ENCODE measurements around the gene KCNIP4. TPM values are rescaled to one million over a fixed set of nuclear protein-coding genes. Genes with fewer than 3 reads are reported as not detected.

The KCNIP4 gene
- total RNA-seq, 1 donor from 2014 or later: 6.2 TPM

DNA sequence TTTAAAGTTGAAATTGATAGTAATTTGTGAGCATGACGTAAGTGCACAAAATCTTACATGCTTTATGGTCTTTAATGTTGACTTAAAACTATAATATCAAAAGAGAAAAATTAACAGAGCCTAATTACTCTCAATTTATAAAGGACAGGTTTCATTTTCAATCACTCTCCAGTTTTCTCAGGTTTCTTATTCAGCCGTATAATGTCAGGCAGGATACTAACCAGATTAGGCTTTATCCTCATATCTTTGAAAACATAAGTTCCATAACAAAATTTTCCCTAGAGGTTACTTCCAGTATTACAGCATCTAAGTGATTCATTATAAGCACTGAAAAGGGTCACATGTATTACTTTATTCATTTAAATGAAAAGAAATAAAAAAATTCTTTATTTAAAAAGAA, 756.2 kb downstream of the KCNIP4 start:
- no peaks in the 10 kb centered on the region for H3K9me3 Mint-ChIP-seq
- H3K27me3 Mint-ChIP-seq: no peaks in the 10 kb centered on the region
- TF ChIP-seq, protein P1, sequence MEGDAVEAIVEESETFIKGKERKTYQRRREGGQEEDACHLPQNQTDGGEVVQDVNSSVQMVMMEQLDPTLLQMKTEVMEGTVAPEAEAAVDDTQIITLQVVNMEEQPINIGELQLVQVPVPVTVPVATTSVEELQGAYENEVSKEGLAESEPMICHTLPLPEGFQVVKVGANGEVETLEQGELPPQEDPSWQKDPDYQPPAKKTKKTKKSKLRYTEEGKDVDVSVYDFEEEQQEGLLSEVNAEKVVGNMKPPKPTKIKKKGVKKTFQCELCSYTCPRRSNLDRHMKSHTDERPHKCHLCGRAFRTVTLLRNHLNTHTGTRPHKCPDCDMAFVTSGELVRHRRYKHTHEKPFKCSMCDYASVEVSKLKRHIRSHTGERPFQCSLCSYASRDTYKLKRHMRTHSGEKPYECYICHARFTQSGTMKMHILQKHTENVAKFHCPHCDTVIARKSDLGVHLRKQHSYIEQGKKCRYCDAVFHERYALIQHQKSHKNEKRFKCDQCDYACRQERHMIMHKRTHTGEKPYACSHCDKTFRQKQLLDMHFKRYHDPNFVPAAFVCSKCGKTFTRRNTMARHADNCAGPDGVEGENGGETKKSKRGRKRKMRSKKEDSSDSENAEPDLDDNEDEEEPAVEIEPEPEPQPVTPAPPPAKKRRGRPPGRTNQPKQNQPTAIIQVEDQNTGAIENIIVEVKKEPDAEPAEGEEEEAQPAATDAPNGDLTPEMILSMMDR (conservative IDR thresholded peaks at IDR 0.05): peak; percentile 59
- no peak overlapping the region for H3K4me3 Mint-ChIP-seq
- H3K4me1 Mint-ChIP-seq (ENCODE audit: unreplicated experiment): no peaks in the 10 kb centered on the region
- no peak overlapping the region for H3K27ac Mint-ChIP-seq
- H3K36me3 Mint-ChIP-seq: no peaks in the 10 kb centered on the region
- no peak for DNase-seq (ENCODE audit: extremely low spot score, unreplicated experiment)

DNA sequence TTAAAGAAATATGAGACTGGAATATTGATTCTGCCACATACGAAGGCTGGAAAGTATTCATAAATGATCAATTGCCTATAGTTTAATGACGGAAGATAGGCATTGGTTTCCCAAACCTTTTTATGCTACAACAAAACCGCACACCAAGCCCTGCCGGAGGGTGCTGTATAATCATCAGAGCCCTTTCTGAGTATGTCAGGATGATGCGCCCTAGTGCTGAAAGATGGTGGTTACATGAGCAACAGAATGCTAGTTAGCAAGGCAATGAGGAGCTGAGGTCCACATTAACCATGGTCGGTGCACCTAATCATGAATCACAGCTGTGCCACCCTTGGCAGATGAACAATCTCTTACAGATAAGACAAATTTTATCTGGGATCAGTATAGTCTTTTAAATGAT, 757.3 kb downstream of the KCNIP4 start:
- TF ChIP-seq, protein P1 (conservative IDR thresholded peaks at IDR 0.05): no peak
- H3K9me3 Mint-ChIP-seq: no peaks in the 10 kb centered on the region
- no peak overlapping the region for H3K27ac Mint-ChIP-seq
- no peaks in the 10 kb centered on the region for H3K36me3 Mint-ChIP-seq
- no peaks in the 10 kb centered on the region for H3K27me3 Mint-ChIP-seq
- DNase-seq (ENCODE audit: extremely low spot score, unreplicated experiment): no peak
- H3K4me1 Mint-ChIP-seq (ENCODE audit: unreplicated experiment): no peaks in the 10 kb centered on the region
- no peak overlapping the region for H3K4me3 Mint-ChIP-seq

DNA sequence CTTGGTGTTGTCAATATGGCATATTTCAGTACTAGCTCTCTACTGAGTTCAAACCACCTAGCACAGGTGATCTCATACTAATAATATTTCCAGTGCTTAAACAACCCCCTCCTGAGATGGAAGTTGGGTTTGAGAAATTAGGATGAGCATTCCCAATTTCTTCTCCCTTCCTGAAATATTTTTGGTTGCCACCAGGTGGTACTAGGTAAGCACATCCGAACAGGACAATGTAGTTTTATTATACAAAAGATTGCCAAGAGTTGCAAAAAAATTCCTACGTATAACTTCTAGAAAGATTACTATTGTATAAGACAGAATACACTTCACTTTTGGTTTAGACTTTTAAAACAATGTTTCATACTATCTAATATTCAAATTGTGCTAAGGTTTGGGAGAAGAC, 763.8 kb downstream of the KCNIP4 start:
- Mint-ChIP-seq H3K36me3 (no peaks in the 10 kb centered on the region), H3K4me1 (ENCODE audit: unreplicated experiment) (no peaks in the 10 kb centered on the region), H3K27ac (no peak overlapping the region), H3K9me3 (no peaks in the 10 kb centered on the region), H3K27me3 (peaks cover 9% of the 10 kb centered on the region), H3K4me3 (no peak overlapping the region)
- no peak for DNase-seq (ENCODE audit: extremely low spot score, unreplicated experiment)
- TF ChIP-seq, protein P1 (conservative IDR thresholded peaks at IDR 0.05): peak; percentile 41

DNA sequence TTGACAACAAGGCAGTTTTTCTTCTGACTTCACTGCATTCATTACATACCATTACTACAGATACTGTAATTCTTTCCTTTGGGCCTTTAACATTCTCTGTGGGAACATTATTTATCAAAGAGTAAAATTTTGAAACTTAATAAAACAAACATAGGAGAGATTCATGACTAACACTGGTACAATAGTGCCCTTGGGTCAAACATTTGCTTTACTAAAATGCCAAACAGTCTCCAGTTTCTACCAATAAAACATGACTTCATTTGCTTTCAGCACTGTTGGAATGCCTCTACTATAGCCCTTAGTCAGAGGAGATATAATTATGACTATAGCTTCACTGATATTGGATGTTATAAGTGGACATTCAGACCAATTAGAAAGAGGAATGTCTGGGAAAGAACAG, 766.9 kb downstream of the KCNIP4 start:
- DNase-seq (ENCODE audit: extremely low spot score, unreplicated experiment): no peak

DNA sequence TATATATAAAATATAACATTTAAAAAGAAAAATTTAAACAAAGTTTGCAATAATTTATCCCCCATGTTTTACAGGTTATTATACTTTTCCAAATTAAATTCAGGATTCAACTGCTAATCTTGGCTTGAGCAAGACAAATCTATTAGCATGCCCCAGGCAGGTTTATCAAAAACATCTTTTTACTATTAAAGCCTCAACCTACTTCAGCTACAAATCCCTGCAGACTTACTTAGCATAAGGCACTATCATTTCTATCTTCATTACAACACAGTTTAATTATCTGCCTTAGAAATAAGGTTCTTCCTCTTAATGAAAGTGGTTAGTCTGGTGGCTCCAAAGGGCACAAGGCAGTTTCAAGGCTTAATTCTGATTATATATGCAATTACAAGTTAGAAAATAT, 770.7 kb downstream of the KCNIP4 start:
- no peaks in the 10 kb centered on the region for H3K27me3 Mint-ChIP-seq
- no peaks in the 10 kb centered on the region for H3K4me1 Mint-ChIP-seq (ENCODE audit: unreplicated experiment)
- no peak overlapping the region for H3K27ac Mint-ChIP-seq
- no peaks in the 10 kb centered on the region for H3K9me3 Mint-ChIP-seq
- H3K36me3 Mint-ChIP-seq: no peaks in the 10 kb centered on the region
- TF ChIP-seq, protein P1 (conservative IDR thresholded peaks at IDR 0.05): no peak
- DNase-seq (ENCODE audit: extremely low spot score, unreplicated experiment): no peak
- H3K4me3 Mint-ChIP-seq: no peak overlapping the region

More for the DNA sequence above, 766.9 kb downstream of the KCNIP4 start:
- Mint-ChIP-seq H3K9me3 (no peaks in the 10 kb centered on the region), H3K36me3 (no peaks in the 10 kb centered on the region), H3K4me1 (ENCODE audit: unreplicated experiment) (no peaks in the 10 kb centered on the region), H3K4me3 (no peak overlapping the region), H3K27me3 (peaks cover 9% of the 10 kb centered on the region), H3K27ac (no peak overlapping the region)
- TF ChIP-seq, protein P1 (conservative IDR thresholded peaks at IDR 0.05): no peak

DNA sequence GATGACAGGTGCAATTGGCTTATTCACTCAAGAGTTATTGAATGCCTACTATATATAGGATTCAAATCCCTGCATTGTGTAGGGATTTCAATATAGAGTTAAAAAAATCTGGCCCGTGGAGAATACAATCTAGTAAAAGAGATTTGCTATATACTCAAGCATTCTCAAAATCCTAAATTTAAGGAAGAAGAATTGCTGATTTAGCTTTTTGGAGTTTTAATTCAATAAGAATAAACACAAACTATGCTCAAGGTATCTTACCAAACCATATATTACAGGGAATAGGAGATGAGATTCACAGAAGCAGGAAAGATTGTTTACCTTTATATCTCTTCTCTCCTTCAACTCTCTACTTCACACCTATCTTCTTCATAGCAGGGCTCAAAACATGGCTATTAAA, 771.5 kb downstream of the KCNIP4 start:
- H3K9me3 Mint-ChIP-seq: no peaks in the 10 kb centered on the region
- H3K4me3 Mint-ChIP-seq: no peak overlapping the region
- H3K27ac Mint-ChIP-seq: no peak overlapping the region
- TF ChIP-seq, protein P1 (conservative IDR thresholded peaks at IDR 0.05): no peak
- no peaks in the 10 kb centered on the region for H3K36me3 Mint-ChIP-seq
- H3K27me3 Mint-ChIP-seq: no peaks in the 10 kb centered on the region
- no peaks in the 10 kb centered on the region for H3K4me1 Mint-ChIP-seq (ENCODE audit: unreplicated experiment)
- no peak for DNase-seq (ENCODE audit: extremely low spot score, unreplicated experiment)
